HCT116 (cell line): ENCODE measurements around the gene TAF6.

Source experiments
- CTCF ChIP-seq, 3 experiments: fragments of 200-600 bp in 1 of 3; sonication (generic) in 1 of 3; IDR thresholded peaks in 2 of 3; conservative IDR thresholded peaks in 1 of 3; 2 replicates each; pipeline ENCODE4 v1.5.1; 2012 to 2017; ENCODE audit warnings: low read depth in 2 of 3, low read length in 2 of 3, antibody characterized with exemption in 1 of 3, borderline replicate concordance in 1 of 3, control low read depth in 1 of 3, mild to moderate bottlenecking in 1 of 3, mixed read lengths in 1 of 3, mixed run types in 1 of 3, moderate library complexity in 1 of 3; ENCODE audit not compliant: insufficient read depth in 1 of 3
- JUND ChIP-seq: IDR thresholded peaks from 2 replicates; pipeline ENCODE4 v1.6.1; 2012
- POLR2A ChIP-seq: IDR thresholded peaks from 2 replicates; pipeline ENCODE4 v1.7.0; 2011; ENCODE audit warnings: borderline replicate concordance; ENCODE audit not compliant: insufficient read depth, insufficient read length; ENCODE audit errors: extremely low read depth
- YY1 ChIP-seq: IDR thresholded peaks from 2 replicates; pipeline ENCODE4 v1.6.1; 2011; ENCODE audit warnings: low read length, low read depth, moderate library complexity, mild to moderate bottlenecking; ENCODE audit not compliant: insufficient replicate concordance; ENCODE audit errors: extremely low read depth
- ZNF274 ChIP-seq: fragments of 200-500 bp; sonication (Bioruptor generic); IDR thresholded peaks from 2 replicates; pipeline ENCODE4 v1.6.1; 2014; ENCODE audit warnings: mild to moderate bottlenecking, low read depth, low read length, inconsistent platforms

GRCh38 chr7:100157334-100158228, 38.4 kb upstream of the TAF6 start:
- TF ChIP-seq JUND (no peak), CTCF (IDR thresholded peaks at IDR 0.05 in 2 of 3, conservative IDR thresholded peaks at IDR 0.05 in 1 of 3; ENCODE audit: borderline replicate concordance in 1 of 3, insufficient read depth in 1 of 3, low read depth in 2 of 3, low read length in 2 of 3) (peak in 2 of 3 experiments; percentile 17 to 27; a peak in 3 of 6 replicates), POLR2A (no peak), YY1 (no peak), ZNF274 (no peak)
